IMR-90 (cell line): Measurements from ENCODE around the gene MGAT5B. TPM values are rescaled to one million over a fixed set of nuclear protein-coding genes. Genes with fewer than 3 reads are reported as not detected.

Experiments
- ATAC-seq: fragments of 200-7000 bp; cut with Tn5 transposase; 2 replicates; pipeline ENCODE4 v1.9.1; 2020; ENCODE audit warnings: low read depth, mild to moderate bottlenecking, moderate library complexity
- BruUV-seq: library from RNA; stranded (reverse); fragments of 400-500 nt; replicated peaks from 2 replicates; lab custom pipeline; 2021; lab: Mats Ljungman, UMichigan
- CTCF ChIA-PET: fragments of 300-600 bp; formaldehyde crosslinking; extraction: SDS; loops from one replicate; lab custom pipeline; 2021; ENCODE audit warnings: antibody characterized with exemption; lab: Yijun Ruan, JAX
- POLR2A ChIA-PET: fragments of 300-600 bp; sonication (Branson Sonifier 250); formaldehyde crosslinking; loops from one replicate; lab custom pipeline; 2022; ENCODE audit warnings: antibody characterized with exemption; ENCODE audit not compliant: unreplicated experiment; lab: Charles Lee
- DNase-seq: peaks from one replicate; pipeline ENCODE4 v3.0.0; 2013
- H2AFZ ChIP-seq: replicated peaks from 2 replicates; pipeline ENCODE3; 2013; ENCODE audit warnings: low read length, mild to moderate bottlenecking; ENCODE audit not compliant: poor library complexity
- H2AK5ac ChIP-seq: 2 replicates; pipeline ENCODE4 v1.6.1; 2013; ENCODE audit warnings: low read depth, low read length, inconsistent platforms
- H2AK9ac ChIP-seq: replicated peaks from 2 replicates; pipeline ENCODE3; 2013; ENCODE audit warnings: mild to moderate bottlenecking, low read depth, low read length, moderate library complexity; ENCODE audit not compliant: poor library complexity
- H2BK120ac ChIP-seq: 2 replicates; pipeline ENCODE4 v1.6.1; 2013; ENCODE audit warnings: low read depth, low read length, inconsistent platforms
- H2BK15ac ChIP-seq: 3 replicates; pipeline ENCODE4 v1.6.1; 2013; ENCODE audit warnings: low read depth, low read length, inconsistent platforms
- H2BK20ac ChIP-seq: 2 replicates; pipeline ENCODE4 v1.6.1; 2013; ENCODE audit warnings: low read depth, mild to moderate bottlenecking, inconsistent platforms, low read length, moderate library complexity
- H2BK5ac ChIP-seq: 2 replicates; pipeline ENCODE4 v1.6.1; 2013; ENCODE audit warnings: mild to moderate bottlenecking, low read depth, low read length, inconsistent platforms; ENCODE audit not compliant: poor library complexity, severe bottlenecking
- H3K14ac ChIP-seq: replicated peaks from 2 replicates; pipeline ENCODE4 v1.6.1; 2013; ENCODE audit warnings: low read depth, low read length, inconsistent platforms
- H3K18ac ChIP-seq: 2 replicates; pipeline ENCODE4 v1.6.1; 2013; ENCODE audit warnings: low read depth, low read length, control low read depth
- H3K23ac ChIP-seq: 2 replicates; pipeline ENCODE4 v1.6.1; 2013; ENCODE audit warnings: low read depth, low read length, inconsistent platforms
- H3K27ac ChIP-seq: 2 replicates; pipeline ENCODE4 v1.5.1; 2013; ENCODE audit warnings: mild to moderate bottlenecking, control low read depth, low read length; ENCODE audit not compliant: insufficient read depth
- H3K27me3 ChIP-seq: 2 replicates; pipeline ENCODE4 v1.6.1; 2013; ENCODE audit warnings: low read length; ENCODE audit not compliant: control insufficient read depth, insufficient read depth
- H3K36me3 ChIP-seq: 2 replicates; pipeline ENCODE4 v1.6.1; 2013; ENCODE audit warnings: low read length, mixed read lengths; ENCODE audit not compliant: control insufficient read depth, insufficient read depth
- H3K4ac ChIP-seq: 2 replicates; pipeline ENCODE4 v1.6.1; 2013; ENCODE audit warnings: low read depth, low read length, inconsistent platforms
- H3K4me1 ChIP-seq: 2 replicates; pipeline ENCODE4 v1.6.1; 2013; ENCODE audit warnings: low read length, mixed read lengths; ENCODE audit not compliant: control insufficient read depth, insufficient read depth
- H3K4me2 ChIP-seq: 2 replicates; pipeline ENCODE4 v1.6.1; 2013; ENCODE audit warnings: low read depth, mild to moderate bottlenecking, control low read depth, low read length, moderate library complexity
- H3K4me3 ChIP-seq: 2 replicates; pipeline ENCODE4 v1.5.1; 2013; ENCODE audit warnings: low read depth, mild to moderate bottlenecking, control low read depth, low read length, moderate library complexity; ENCODE audit not compliant: insufficient read depth
- H3K56ac ChIP-seq: 2 replicates; pipeline ENCODE4 v1.6.1; 2013; ENCODE audit warnings: low read length, inconsistent platforms; ENCODE audit not compliant: insufficient read depth; ENCODE audit errors: extremely low read depth
- H3K79me1 ChIP-seq, 2 experiments: 2 replicates each; pipeline ENCODE4 v1.6.1; 2013; ENCODE audit warnings: low read length in 2 of 2, inconsistent platforms in 1 of 2, low read depth in 1 of 2
- H3K9ac ChIP-seq: 2 replicates; pipeline ENCODE4 v1.6.1; 2013; ENCODE audit warnings: low read depth, low read length, control low read depth
- H3K9me1 ChIP-seq: 2 replicates; pipeline ENCODE4 v1.6.1; 2013; ENCODE audit warnings: low read length, inconsistent platforms; ENCODE audit not compliant: insufficient read depth
- H3K9me3 ChIP-seq: 2 replicates; pipeline ENCODE4 v1.6.1; 2013; ENCODE audit warnings: low read length; ENCODE audit not compliant: control insufficient read depth, insufficient read depth
- H4K20me1 ChIP-seq: 2 replicates; pipeline ENCODE4 v1.6.1; 2013; ENCODE audit warnings: low read length, inconsistent platforms; ENCODE audit not compliant: insufficient read depth
- H4K5ac ChIP-seq: 2 replicates; pipeline ENCODE4 v1.6.1; 2013; ENCODE audit warnings: mild to moderate bottlenecking, low read depth, low read length, control low read depth
- H4K8ac ChIP-seq, 2 experiments: 2 replicates each; pipeline ENCODE4 v1.6.1; 2013; ENCODE audit warnings: low read depth in 2 of 2, low read length in 2 of 2, control low read depth in 1 of 2, inconsistent platforms in 1 of 2
- H4K91ac ChIP-seq: 2 replicates; pipeline ENCODE4 v1.6.1; 2013; ENCODE audit warnings: low read depth, low read length, inconsistent platforms; ENCODE audit not compliant: insufficient read depth
- BHLHE40 ChIP-seq: fragments of 150-350 bp; IDR thresholded peaks from 2 replicates; pipeline ENCODE4 v1.6.1; 2016; ENCODE audit warnings: mild to moderate bottlenecking, low read depth, low read length
- CEBPB ChIP-seq: IDR thresholded peaks from 2 replicates; pipeline ENCODE4 v1.6.1; 2012; ENCODE audit warnings: low read depth, low read length, improper control_type of control experiment
- CHD1 ChIP-seq: IDR thresholded peaks from 2 replicates; pipeline ENCODE4 v1.6.1; 2012; ENCODE audit warnings: low read depth, low read length, improper control_type of control experiment
- FOS ChIP-seq: fragments of 150-350 bp; IDR thresholded peaks from 2 replicates; pipeline ENCODE4 v1.6.1; 2016; ENCODE audit warnings: low read depth, low read length
- MAFK ChIP-seq: IDR thresholded peaks from 2 replicates; pipeline ENCODE4 v1.6.1; 2012; ENCODE audit warnings: low read depth, low read length, improper control_type of control experiment
- MAZ ChIP-seq: IDR thresholded peaks from 2 replicates; pipeline ENCODE4 v1.6.1; 2012; ENCODE audit warnings: low read depth, mild to moderate bottlenecking, low read length, improper control_type of control experiment, moderate library complexity, borderline replicate concordance
- MXI1 ChIP-seq: IDR thresholded peaks from 2 replicates; pipeline ENCODE4 v1.6.1; 2012; ENCODE audit warnings: low read depth, mild to moderate bottlenecking, low read length, moderate library complexity, borderline replicate concordance
- NFE2L2 ChIP-seq: fragments of 150-350 bp; IDR thresholded peaks from 2 replicates; pipeline ENCODE4 v1.6.1; 2016; ENCODE audit warnings: low read depth, mild to moderate bottlenecking, low read length
- POLR2A ChIP-seq: IDR thresholded peaks from 2 replicates; pipeline ENCODE4 v1.6.1; 2012; ENCODE audit warnings: mild to moderate bottlenecking, low read depth, low read length
- RAD21 ChIP-seq: IDR thresholded peaks from 2 replicates; pipeline ENCODE4 v1.6.1; 2012; ENCODE audit warnings: low read length, improper control_type of control experiment
- RCOR1 ChIP-seq: IDR thresholded peaks from 2 replicates; pipeline ENCODE4 v1.6.1; 2012; ENCODE audit warnings: mild to moderate bottlenecking, low read length, improper control_type of control experiment; ENCODE audit not compliant: insufficient replicate concordance
- RFX5 ChIP-seq: IDR thresholded peaks from 2 replicates; pipeline ENCODE4 v1.8.0; 2012; ENCODE audit warnings: low read depth, mild to moderate bottlenecking, low read length, moderate library complexity
- SMC3 ChIP-seq: fragments of 150-350 bp; IDR thresholded peaks from 2 replicates; pipeline ENCODE4 v1.6.1; 2016; ENCODE audit warnings: low read depth, mild to moderate bottlenecking, antibody characterized with exemption, low read length, moderate library complexity
- WGBS, 2 experiments: methylation state at CpG; one replicate each; pipeline versions ENCODE4 v1.1.5 to v1.1.7; 2013; ENCODE audit warnings: missing lambda C conversion rate in 2 of 2; ENCODE audit not compliant: insufficient read length in 1 of 2; ENCODE audit errors: extremely low coverage in 2 of 2; 5-methylcytosine and 5-hydroxymethylcytosine counted together
- dilution Hi-C: fragments of 300-500 bp; cut with HindIII; formaldehyde crosslinking; loops from one replicate; pipeline ENCODE4 v1.14.3; 2018; ENCODE audit warnings: low sequenced_read_pairs; ENCODE audit not compliant: unreplicated experiment
- in situ Hi-C: fragments of 300-500 bp; cut with MboI; formaldehyde crosslinking; loops from 3 replicates; pipeline ENCODE4 v1.14.3; 2019; ENCODE audit warnings: low sequenced_read_pairs, inconsistent platforms, mixed read lengths
- intact Hi-C: fragments of 100-400 bp; cut with micrococcal nuclease; formaldehyde crosslinking; loops from 2 replicates; pipeline ENCODE4 v1.10.0; 2022
- polyA plus RNA-seq, 3 experiments: library from polyadenylated mRNA; depleted of rRNA; stranded (reverse); fragments of >200 nt; gene quantifications; 2 replicates each; pipeline ENCODE4 v1.2.3, GENCODE V29; 2012; ENCODE audit warnings: low replicate concordance in 1 of 3
- total RNA-seq: library from RNA; depleted of rRNA; stranded (reverse); fragments of >200 nt; gene quantifications from 2 replicates; pipeline ENCODE4 v1.2.3, GENCODE V29; 2012
- TF ChIP-seq, protein P1 (sequence below): fragments of 150-350 bp; IDR thresholded peaks from 2 replicates; pipeline ENCODE4 v1.6.1; 2016; ENCODE audit warnings: low read depth, mild to moderate bottlenecking, low read length, moderate library complexity, borderline replicate concordance
- TF ChIP-seq, protein P2 (sequence below): conservative IDR thresholded peaks from 2 replicates; pipeline ENCODE4 v1.5.1; 2012; ENCODE audit warnings: mild to moderate bottlenecking, low read depth, low read length, improper control_type of control experiment

MGAT5B gene
- total and polyA plus RNA-seq, 2 of the 4 experiments (the other 2 are of a cell fraction): 0.54 to 2.0 TPM

DNA sequence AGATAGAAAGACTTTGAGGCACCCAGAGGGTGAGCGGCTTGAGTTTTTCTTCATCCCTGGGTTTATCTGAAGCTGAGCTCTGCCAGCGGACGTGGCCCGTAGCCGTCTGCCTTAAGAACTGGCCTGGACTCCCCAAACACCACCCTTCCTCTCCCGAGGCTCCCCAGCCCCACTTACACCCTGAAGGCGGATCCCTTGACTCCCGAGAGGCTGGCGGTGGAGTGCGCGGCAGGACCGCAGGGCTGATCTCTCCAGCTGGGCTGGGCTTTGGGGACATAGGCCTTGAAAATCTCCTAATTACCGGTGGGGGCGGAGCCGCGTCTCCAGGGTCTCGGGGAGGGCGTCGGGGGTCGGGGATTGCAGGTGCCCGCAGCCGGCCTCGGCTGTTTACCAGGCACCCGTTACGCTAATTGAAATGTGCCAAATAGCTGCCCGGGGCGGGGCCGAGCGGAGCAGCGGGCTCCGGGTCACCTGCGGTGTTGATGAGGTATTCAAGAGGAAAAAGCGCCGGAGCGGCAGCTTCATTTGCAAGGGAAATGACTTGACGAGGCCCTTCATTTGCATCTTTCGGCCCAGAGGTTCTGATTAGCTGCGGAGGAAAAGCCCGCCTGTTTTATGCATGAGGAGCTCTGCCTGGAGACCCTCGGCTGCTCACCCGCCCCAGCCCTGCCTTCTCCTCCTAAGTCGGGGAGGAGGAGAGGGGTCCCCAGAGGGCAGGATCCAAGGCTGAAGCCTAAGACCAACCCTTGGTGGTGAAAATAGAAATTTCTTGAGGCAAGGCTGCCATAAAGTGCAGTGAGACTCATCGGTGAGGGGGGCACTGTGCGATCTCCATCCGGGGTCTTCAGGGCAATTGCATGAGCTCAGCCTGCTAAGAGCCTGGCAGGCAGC is 100.7 kb downstream of the MGAT5B start:
- ATAC-seq (no peak), DNase-seq (no peak)
- H2BK15ac ChIP-seq: no peak overlapping the region
- BruUV-seq: no TSS peak
- H2AK5ac ChIP-seq: no peak overlapping the region
- in situ Hi-C loops: no loop called here
- no peak overlapping the region for H3K4ac ChIP-seq
- H3K23ac ChIP-seq: no peak overlapping the region
- no peaks in the 10 kb centered on the region for H3K9me1 ChIP-seq
- intact Hi-C loops: no loop called here
- H3K4me1 ChIP-seq: no peaks in the 10 kb centered on the region
- no peak overlapping the region for H3K14ac ChIP-seq
- no peak overlapping the region for H2AFZ ChIP-seq
- no peak overlapping the region for H4K91ac ChIP-seq
- no peak overlapping the region for H4K8ac ChIP-seq
- H3K9me3 ChIP-seq: no peaks in the 10 kb centered on the region
- dilution Hi-C loops: no loop called here
- no peak overlapping the region for H3K56ac ChIP-seq
- peaks cover 75% of the 10 kb centered on the region for H3K27me3 ChIP-seq
- H3K79me1 ChIP-seq: no peaks in the 10 kb centered on the region
- H3K4me2 ChIP-seq: no peak overlapping the region
- CTCF ChIA-PET: interaction anchor here (0.5 kb wide), 1 partner anchor 88 kb away, joined by 3 read pairs; no protein-coding TSS in a partner anchor
- H2BK5ac ChIP-seq: no peak overlapping the region
- no peak overlapping the region for H3K27ac ChIP-seq
- 3% methylated on average over 20 of the region's 45 CpGs; no CpG with 5 or more reads in 1 of the 2 experiments for WGBS, 2 experiments
- no peak overlapping the region for H3K9ac ChIP-seq
- no peak overlapping the region for H4K5ac ChIP-seq
- POLR2A ChIA-PET: no interaction called here
- H3K36me3 ChIP-seq: no peaks in the 10 kb centered on the region
- no peak overlapping the region for H3K4me3 ChIP-seq
- H2BK120ac ChIP-seq: no peak overlapping the region
- no peaks in the 10 kb centered on the region for H4K20me1 ChIP-seq
- H2AK9ac ChIP-seq: no peak overlapping the region
- H3K18ac ChIP-seq: no peak overlapping the region
- H2BK20ac ChIP-seq: no peak overlapping the region
- TF ChIP-seq CEBPB (no peak), SMC3 (no peak), BHLHE40 (no peak), FOS (no peak), NFE2L2 (no peak), RFX5 (no peak), MXI1 (no peak), MAFK (no peak), MAZ (no peak), RAD21 (no peak), RCOR1 (no peak), POLR2A (no peak), CHD1 (no peak)
- TF ChIP-seq, protein P1, sequence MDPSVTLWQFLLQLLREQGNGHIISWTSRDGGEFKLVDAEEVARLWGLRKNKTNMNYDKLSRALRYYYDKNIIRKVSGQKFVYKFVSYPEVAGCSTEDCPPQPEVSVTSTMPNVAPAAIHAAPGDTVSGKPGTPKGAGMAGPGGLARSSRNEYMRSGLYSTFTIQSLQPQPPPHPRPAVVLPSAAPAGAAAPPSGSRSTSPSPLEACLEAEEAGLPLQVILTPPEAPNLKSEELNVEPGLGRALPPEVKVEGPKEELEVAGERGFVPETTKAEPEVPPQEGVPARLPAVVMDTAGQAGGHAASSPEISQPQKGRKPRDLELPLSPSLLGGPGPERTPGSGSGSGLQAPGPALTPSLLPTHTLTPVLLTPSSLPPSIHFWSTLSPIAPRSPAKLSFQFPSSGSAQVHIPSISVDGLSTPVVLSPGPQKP: no peak
- TF ChIP-seq, protein P2, sequence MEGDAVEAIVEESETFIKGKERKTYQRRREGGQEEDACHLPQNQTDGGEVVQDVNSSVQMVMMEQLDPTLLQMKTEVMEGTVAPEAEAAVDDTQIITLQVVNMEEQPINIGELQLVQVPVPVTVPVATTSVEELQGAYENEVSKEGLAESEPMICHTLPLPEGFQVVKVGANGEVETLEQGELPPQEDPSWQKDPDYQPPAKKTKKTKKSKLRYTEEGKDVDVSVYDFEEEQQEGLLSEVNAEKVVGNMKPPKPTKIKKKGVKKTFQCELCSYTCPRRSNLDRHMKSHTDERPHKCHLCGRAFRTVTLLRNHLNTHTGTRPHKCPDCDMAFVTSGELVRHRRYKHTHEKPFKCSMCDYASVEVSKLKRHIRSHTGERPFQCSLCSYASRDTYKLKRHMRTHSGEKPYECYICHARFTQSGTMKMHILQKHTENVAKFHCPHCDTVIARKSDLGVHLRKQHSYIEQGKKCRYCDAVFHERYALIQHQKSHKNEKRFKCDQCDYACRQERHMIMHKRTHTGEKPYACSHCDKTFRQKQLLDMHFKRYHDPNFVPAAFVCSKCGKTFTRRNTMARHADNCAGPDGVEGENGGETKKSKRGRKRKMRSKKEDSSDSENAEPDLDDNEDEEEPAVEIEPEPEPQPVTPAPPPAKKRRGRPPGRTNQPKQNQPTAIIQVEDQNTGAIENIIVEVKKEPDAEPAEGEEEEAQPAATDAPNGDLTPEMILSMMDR: no peak
